Endothelial cell of umbilical vein (primary cell): ENCODE data around the gene SEC16B. TPM values are rescaled to one million over a fixed set of nuclear protein-coding genes. Genes with fewer than 3 reads are reported as not detected.

ENCODE experiments used
- BruUV-seq: library from RNA; stranded (reverse); fragments of 400-500 nt; replicated peaks from 2 replicates; lab custom pipeline; 2021; lab: Mats Ljungman, UMichigan
- CTCF ChIA-PET: fragments of 300-600, 350-600 bp; sonication (Branson Sonifier 250); formaldehyde crosslinking; loops from one replicate; lab custom pipeline; 2021; ENCODE audit warnings: antibody characterized with exemption, inconsistent platforms; lab: Charles Lee
- POLR2A ChIA-PET: fragments of 300-600, 350-600 bp; sonication (Branson Sonifier 250); formaldehyde crosslinking; loops from one replicate; lab custom pipeline; 2021; ENCODE audit warnings: antibody characterized with exemption, inconsistent platforms; lab: Charles Lee
- DNase-seq: peaks from one replicate; pipeline ENCODE4 v3.0.0-alpha.2; 2011; ENCODE audit warnings: low read depth, low spot score
- FAIRE-seq: peaks from 2 replicates; lab custom pipeline; 2011; peaks lifted over from hg19 to GRCh38; lab: Jason Lieb, UNC
- H2AFZ ChIP-seq: 2 replicates; pipeline ENCODE4 v1.6.0; 2012; ENCODE audit warnings: low read depth, low read length, control low read depth, inconsistent platforms
- H3K27ac ChIP-seq: 2 replicates; pipeline ENCODE4 v1.5.1; 2011; ENCODE audit warnings: low read depth, mild to moderate bottlenecking, control low read depth, low read length, moderate library complexity; ENCODE audit not compliant: insufficient read depth
- H3K27me3 ChIP-seq, 2 experiments: 2 replicates each; pipeline versions ENCODE4 v1.6.0 to v1.6.1; 2011; ENCODE audit warnings: low read length in 2 of 2, mixed read lengths in 1 of 2; ENCODE audit not compliant: control insufficient read depth in 2 of 2, insufficient read depth in 2 of 2
- H3K36me3 ChIP-seq, 2 experiments: 2 replicates in 1 of 2; 3 replicates in 1 of 2; pipeline ENCODE4 v1.5.1; 2011; ENCODE audit warnings: low read length in 2 of 2, mild to moderate bottlenecking in 1 of 2, moderate library complexity in 1 of 2; ENCODE audit not compliant: control insufficient read depth in 2 of 2, insufficient read depth in 2 of 2; ENCODE audit errors: extremely low read depth in 1 of 2
- H3K4me1 ChIP-seq: 3 replicates; pipeline ENCODE4 v1.5.1; 2011; ENCODE audit warnings: mild to moderate bottlenecking, low read length; ENCODE audit not compliant: control insufficient read depth, insufficient read depth; ENCODE audit errors: extremely low read depth
- H3K4me2 ChIP-seq: 2 replicates; pipeline ENCODE4 v1.6.1; 2011; ENCODE audit warnings: low read length, control low read depth, mixed read lengths; ENCODE audit not compliant: insufficient read depth
- H3K4me3 ChIP-seq, 3 experiments: fragments of 200-600 bp in 1 of 3; sonication (generic), shearing (Covaris generic) in 1 of 3; replicated peaks in 1 of 3; 2 replicates each; pipeline ENCODE4 v1.5.1; 2011 to 2016; ENCODE audit warnings: control low read depth in 3 of 3, low read length in 3 of 3, mild to moderate bottlenecking in 2 of 3, inconsistent platforms in 1 of 3, low read depth in 1 of 3, moderate library complexity in 1 of 3; ENCODE audit not compliant: insufficient read depth in 1 of 3
- H3K79me2 ChIP-seq: 2 replicates; pipeline ENCODE4 v1.6.0; 2012; ENCODE audit warnings: low read length, inconsistent platforms; ENCODE audit not compliant: control insufficient read depth, insufficient read depth
- H3K9ac ChIP-seq: replicated peaks from 2 replicates; pipeline ENCODE3; 2011; ENCODE audit warnings: low read length, control low read depth; ENCODE audit not compliant: insufficient read depth; ENCODE audit errors: extremely low read depth
- H3K9me1 ChIP-seq: replicated peaks from 3 replicates; pipeline ENCODE4 v1.6.0; 2011; ENCODE audit warnings: mild to moderate bottlenecking, low read length; ENCODE audit not compliant: control insufficient read depth, insufficient read depth; ENCODE audit errors: extremely low read depth
- H3K9me3 ChIP-seq: replicated peaks from 2 replicates; pipeline ENCODE4 v1.5.1; 2012; ENCODE audit warnings: low read length, inconsistent platforms; ENCODE audit not compliant: control insufficient read depth, insufficient read depth
- H4K20me1 ChIP-seq: replicated peaks from 2 replicates; pipeline ENCODE3; 2011; ENCODE audit warnings: mild to moderate bottlenecking, low read length; ENCODE audit not compliant: control insufficient read depth, insufficient read depth; ENCODE audit errors: extremely low read depth
- EZH2 ChIP-seq: IDR thresholded peaks from 2 replicates; pipeline ENCODE4 v1.6.1; 2012; ENCODE audit warnings: borderline replicate concordance, low read depth, mild to moderate bottlenecking, moderate library complexity, low read length, inconsistent platforms; ENCODE audit not compliant: severe bottlenecking
- FOS ChIP-seq: IDR thresholded peaks from 2 replicates; pipeline ENCODE4 v1.6.1; 2011; ENCODE audit warnings: mild to moderate bottlenecking, low read length, moderate library complexity, borderline replicate concordance; ENCODE audit not compliant: insufficient read depth
- GATA2 ChIP-seq: IDR thresholded peaks from 2 replicates; pipeline ENCODE4 v1.7.0; 2011; ENCODE audit warnings: low read depth, mild to moderate bottlenecking, moderate library complexity, mixed read lengths, low read length; ENCODE audit not compliant: insufficient read length, insufficient read depth
- JUN ChIP-seq: IDR thresholded peaks from 2 replicates; pipeline ENCODE4 v1.6.1; 2011; ENCODE audit warnings: borderline replicate concordance, low read depth; ENCODE audit not compliant: insufficient read length, insufficient read depth
- MAX ChIP-seq: IDR thresholded peaks from 2 replicates; pipeline ENCODE4 v1.6.1; 2011; ENCODE audit not compliant: insufficient read depth, insufficient read length
- MYC ChIP-seq: IDR thresholded peaks from one replicate; pipeline ENCODE4 v1.6.1; 2011; ENCODE audit warnings: mild to moderate bottlenecking, low read depth, low read length
- POLR2A ChIP-seq: IDR thresholded peaks from 2 replicates; pipeline ENCODE4 v1.6.1; 2012; ENCODE audit warnings: low read depth, mild to moderate bottlenecking, control low read depth, low read length
- POLR2AphosphoS5 ChIP-seq: IDR thresholded peaks from 2 replicates; pipeline ENCODE4 v1.6.1; 2012; ENCODE audit warnings: low read depth, mild to moderate bottlenecking, control low read depth, low read length, moderate library complexity; ENCODE audit not compliant: insufficient read depth
- dilution Hi-C: fragments of 300-500 bp; cut with MboI; formaldehyde crosslinking; loops from one replicate; pipeline ENCODE4 v1.15.0; 2019; ENCODE audit warnings: low sequenced_read_pairs; ENCODE audit not compliant: extremely low pct_ligation_motif_present
- intact Hi-C: fragments of 100-400 bp; cut with micrococcal nuclease; formaldehyde crosslinking; loops from one replicate; pipeline ENCODE4 v1.10.0; 2022
- polyA plus RNA-seq, 4 experiments: library from polyadenylated mRNA; depleted of rRNA in 3 of 4; stranded (reverse) in 3 of 4; unstranded in 1 of 4; fragments of >200 nt; gene quantifications; 2 replicates each; pipeline versions ENCODE4 v1.2.1 to v1.2.3, GENCODE V29; 2011 to 2012; ENCODE audit warnings: missing spikeins in 1 of 4
- total RNA-seq: library from RNA; stranded (reverse); gene quantifications from 2 replicates; pipeline ENCODE4 v1.2.3, GENCODE V29; 2021
- TF ChIP-seq, protein P1 (sequence below), 2 donors: IDR thresholded peaks; 1 replicate in 1 of 2; 2 replicates in 1 of 2; pipeline ENCODE4 v1.5.1; 2011; ENCODE audit warnings: low read length in 2 of 2, mild to moderate bottlenecking in 2 of 2, moderate library complexity in 2 of 2, control low read depth in 1 of 2, inconsistent platforms in 1 of 2, low read depth in 1 of 2; ENCODE audit not compliant: insufficient read depth in 1 of 2; ENCODE audit errors: extremely low read depth in 1 of 2

The SEC16B gene
- total and polyA plus RNA-seq, 2 donors (not counting 3 experiments of a cell fraction or from before 2014, with no cell fraction given) = 0.44 to 0.58 TPM

DNA sequence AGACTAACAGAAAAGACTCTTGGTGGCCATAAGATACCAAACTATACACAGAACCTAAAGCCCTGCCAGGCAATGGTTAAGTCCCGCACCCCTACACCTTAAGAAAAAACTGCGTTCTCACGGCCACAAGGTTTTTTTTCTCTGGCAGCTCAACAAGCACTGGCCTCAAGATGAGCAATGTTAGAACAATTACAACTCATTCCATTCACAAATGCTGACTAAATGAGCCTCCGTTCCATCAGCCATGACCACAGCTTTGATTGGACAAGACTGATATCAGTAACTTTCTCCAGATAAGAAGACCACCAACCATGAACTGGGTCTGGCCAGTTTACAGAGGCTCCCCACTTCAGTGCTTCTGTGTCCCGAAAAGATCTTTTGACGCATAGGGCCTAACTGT, 31.9 kb downstream of the SEC16B start:
- no peak for FAIRE-seq
- Histone ChIP-seq H4K20me1 (no peaks in the 10 kb centered on the region), H3K27ac (no peak overlapping the region), H3K27me3 (no peaks in the 10 kb centered on the region), H3K9me1 (no peaks in the 10 kb centered on the region), H3K4me3 (no peak overlapping the region), H3K4me1 (peaks cover 7% of the 10 kb centered on the region), H3K79me2 (no peaks in the 10 kb centered on the region), H3K4me2 (no peak overlapping the region), H3K9ac (no peak overlapping the region), H3K36me3 (no peaks in the 10 kb centered on the region), H3K9me3 (no peaks in the 10 kb centered on the region), H2AFZ (no peak overlapping the region)
- BruUV-seq = no TSS peak
- ChIA-PET POLR2A (no interaction called here), CTCF (interaction anchor here (1.0 to 1.1 kb wide), 2 partner anchors 10 to 12 kb away, joined by 3 read pairs; no protein-coding TSS in a partner anchor)
- no peak for DNase-seq
- TF ChIP-seq GATA2 (no peak), POLR2AphosphoS5 (no peak), MAX (no peak), POLR2A (no peak), JUN (no peak), FOS (no peak), MYC (no peak), EZH2 (no peak)
- TF ChIP-seq, protein P1, sequence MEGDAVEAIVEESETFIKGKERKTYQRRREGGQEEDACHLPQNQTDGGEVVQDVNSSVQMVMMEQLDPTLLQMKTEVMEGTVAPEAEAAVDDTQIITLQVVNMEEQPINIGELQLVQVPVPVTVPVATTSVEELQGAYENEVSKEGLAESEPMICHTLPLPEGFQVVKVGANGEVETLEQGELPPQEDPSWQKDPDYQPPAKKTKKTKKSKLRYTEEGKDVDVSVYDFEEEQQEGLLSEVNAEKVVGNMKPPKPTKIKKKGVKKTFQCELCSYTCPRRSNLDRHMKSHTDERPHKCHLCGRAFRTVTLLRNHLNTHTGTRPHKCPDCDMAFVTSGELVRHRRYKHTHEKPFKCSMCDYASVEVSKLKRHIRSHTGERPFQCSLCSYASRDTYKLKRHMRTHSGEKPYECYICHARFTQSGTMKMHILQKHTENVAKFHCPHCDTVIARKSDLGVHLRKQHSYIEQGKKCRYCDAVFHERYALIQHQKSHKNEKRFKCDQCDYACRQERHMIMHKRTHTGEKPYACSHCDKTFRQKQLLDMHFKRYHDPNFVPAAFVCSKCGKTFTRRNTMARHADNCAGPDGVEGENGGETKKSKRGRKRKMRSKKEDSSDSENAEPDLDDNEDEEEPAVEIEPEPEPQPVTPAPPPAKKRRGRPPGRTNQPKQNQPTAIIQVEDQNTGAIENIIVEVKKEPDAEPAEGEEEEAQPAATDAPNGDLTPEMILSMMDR (IDR thresholded peaks at IDR 0.05; ENCODE audit: extremely low read depth in 1 of 2, insufficient read depth in 1 of 2, low read depth in 1 of 2, low read length in 2 of 2) = no peak
- intact Hi-C loops = no loop called here
- dilution Hi-C loops = no loop called here
